Thymus (tissue), 11 donors: Measurements from ENCODE around the gene PRKG1. TPM values are rescaled to one million over a fixed set of nuclear protein-coding genes. Genes with fewer than 3 reads are reported as not detected.

ENCODE experiments used
- DNase-seq, 9 donors: peaks; one replicate each; pipeline ENCODE4 v3.0.0-alpha.2; 2013; ENCODE audit warnings: low spot score in 9 of 9, low read depth in 6 of 9, missing footprints in 1 of 9
- H3K27ac ChIP-seq, 2 donors: one replicate each; pipeline ENCODE4 v1.5.1; 2013; ENCODE audit warnings: control low read depth in 1 of 2, low read depth in 1 of 2, low read length in 1 of 2, mild to moderate bottlenecking in 1 of 2, moderate library complexity in 1 of 2
- H3K27me3 ChIP-seq, 2 donors: one replicate each; pipeline ENCODE4 v1.5.1; 2013; ENCODE audit warnings: low read length in 1 of 2; ENCODE audit not compliant: control insufficient read depth in 2 of 2, insufficient read depth in 1 of 2
- H3K36me3 ChIP-seq, 2 donors: one replicate each; pipeline ENCODE4 v1.5.1; 2013; ENCODE audit warnings: low read length in 1 of 2, mild to moderate bottlenecking in 1 of 2, moderate library complexity in 1 of 2; ENCODE audit not compliant: control insufficient read depth in 2 of 2, insufficient read depth in 2 of 2
- H3K4me1 ChIP-seq, 2 donors: one replicate each; pipeline ENCODE4 v1.5.1; 2013; ENCODE audit warnings: low read length in 2 of 2; ENCODE audit not compliant: control insufficient read depth in 2 of 2, insufficient read depth in 2 of 2
- H3K4me3 ChIP-seq, 2 donors: one replicate each; pipeline ENCODE4 v1.5.1; 2013; ENCODE audit warnings: low read length in 2 of 2, control low read depth in 1 of 2, mild to moderate bottlenecking in 1 of 2
- H3K9me3 ChIP-seq, 2 donors: one replicate each; pipeline ENCODE4 v1.5.1; 2013; ENCODE audit warnings: low read length in 1 of 2, mild to moderate bottlenecking in 1 of 2; ENCODE audit not compliant: control insufficient read depth in 2 of 2, insufficient read depth in 1 of 2
- WGBS: extraction: QIAGEN DNeasy Blood & Tissue Kit; methylation state at CpG from one replicate; pipeline ENCODE4 v1.1.7; 2013; 5-methylcytosine and 5-hydroxymethylcytosine counted together
- polyA plus RNA-seq: library from polyadenylated mRNA; stranded (reverse); fragments of 200-250 nt; gene quantifications from one replicate; pipeline ENCODE4 v1.2.3, GENCODE V29; 2013
- total RNA-seq: library from RNA; stranded (reverse); fragments of 120-200 nt; gene quantifications from one replicate; pipeline ENCODE4 v1.2.4, GENCODE V29; 2013
- donor health status: healthy.

PRKG1 gene
- total and polyA plus RNA-seq, 2 donors = 2.5 to 7.4 TPM

DNA sequence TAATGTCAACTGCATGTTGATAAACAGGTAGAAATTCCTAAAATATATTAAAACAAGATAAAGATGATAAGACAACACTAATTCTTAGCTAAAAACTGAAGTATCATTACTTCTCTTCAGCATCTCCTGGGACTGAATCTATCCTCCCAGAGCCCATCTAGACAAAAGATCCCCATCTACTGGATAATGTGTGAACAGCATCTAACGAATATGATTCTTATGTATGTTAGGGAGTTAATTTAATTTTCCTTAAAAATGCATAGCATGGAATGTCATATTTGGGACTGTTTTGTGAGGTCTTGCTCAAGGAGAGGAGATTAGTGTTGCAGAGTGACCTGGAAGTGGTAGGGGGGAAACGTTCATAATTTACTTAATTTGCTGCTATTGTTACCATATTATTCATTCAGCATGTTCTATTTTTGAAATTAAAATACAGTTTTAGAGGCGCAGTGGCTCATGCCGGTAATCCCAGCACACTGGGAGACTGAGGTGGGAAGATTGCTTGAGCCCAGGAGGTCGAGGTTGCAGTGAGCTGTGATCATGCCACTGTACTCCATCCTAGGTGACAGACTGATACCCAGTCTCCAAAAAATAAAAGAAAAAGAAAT lies 930.2 kb downstream of the PRKG1 start:
- H3K27me3 ChIP-seq = no peaks in the 10 kb centered on the region
- WGBS = 55% methylated on average over 5 of the region's 5 CpGs
- peak in 2 of 9 donors; percentile 6 to 25 for DNase-seq

DNA sequence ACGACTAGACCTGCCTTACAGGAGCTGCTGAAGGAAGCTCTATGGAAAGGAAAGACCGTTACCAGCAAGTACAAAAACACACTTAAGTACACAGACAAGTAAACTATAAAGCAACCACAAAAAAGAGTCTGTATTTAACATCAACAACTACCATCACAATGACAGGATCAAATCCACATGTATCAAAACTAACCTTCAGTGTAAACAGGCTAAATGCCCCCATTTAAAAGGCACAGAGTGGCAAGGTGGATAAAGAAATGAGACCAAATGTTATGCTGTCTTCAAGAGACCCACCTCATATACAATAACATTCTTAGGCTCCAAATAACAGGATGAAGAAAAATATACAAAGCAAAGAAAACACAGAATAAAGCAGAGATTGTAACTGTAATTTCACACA lies 932.8 kb downstream of the PRKG1 start:
- Histone ChIP-seq H3K9me3 (no peaks in the 10 kb centered on the region), H3K27ac (no peak overlapping the region), H3K4me1 (no peaks in the 10 kb centered on the region), H3K4me3 (no peak overlapping the region), H3K36me3 (no peaks in the 10 kb centered on the region), H3K27me3 (no peaks in the 10 kb centered on the region)
- 86% methylated on average over 2 of the region's 2 CpGs for WGBS
- no peak for DNase-seq

More for the DNA sequence above, 930.2 kb downstream of the PRKG1 start:
- Histone ChIP-seq H3K4me3 (no peak overlapping the region), H3K9me3 (no peaks in the 10 kb centered on the region), H3K4me1 (no peaks in the 10 kb centered on the region), H3K27ac (no peak overlapping the region), H3K36me3 (no peaks in the 10 kb centered on the region)

DNA sequence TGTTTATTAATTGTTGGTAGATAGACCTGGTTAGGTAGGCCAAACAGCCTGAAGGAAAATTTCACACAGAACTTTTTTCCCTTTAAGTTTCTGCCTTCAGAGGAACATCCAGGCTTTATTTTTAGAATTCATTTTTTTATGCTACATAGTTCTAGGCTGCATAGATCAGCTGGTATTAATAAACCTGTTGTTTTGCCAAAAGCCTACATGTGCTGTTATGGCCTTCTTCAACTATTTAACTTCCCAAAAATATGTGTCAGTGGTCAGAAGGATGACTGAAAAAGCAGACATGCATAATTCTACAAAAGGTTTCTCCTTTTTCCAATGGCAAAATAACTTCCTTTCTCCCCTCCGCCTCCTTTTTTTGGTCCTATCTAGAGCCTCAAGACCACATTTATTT lies 936.8 kb downstream of the PRKG1 start:
- Histone ChIP-seq H3K27ac (no peak overlapping the region), H3K4me1 (no peaks in the 10 kb centered on the region), H3K9me3 (peaks cover 0 to 3% of the 10 kb centered on the region in 2 donors), H3K36me3 (no peaks in the 10 kb centered on the region), H3K27me3 (no peaks in the 10 kb centered on the region), H3K4me3 (no peak overlapping the region)
- DNase-seq = no peak
- 94% methylated on average over 1 of the region's 1 CpG for WGBS

DNA sequence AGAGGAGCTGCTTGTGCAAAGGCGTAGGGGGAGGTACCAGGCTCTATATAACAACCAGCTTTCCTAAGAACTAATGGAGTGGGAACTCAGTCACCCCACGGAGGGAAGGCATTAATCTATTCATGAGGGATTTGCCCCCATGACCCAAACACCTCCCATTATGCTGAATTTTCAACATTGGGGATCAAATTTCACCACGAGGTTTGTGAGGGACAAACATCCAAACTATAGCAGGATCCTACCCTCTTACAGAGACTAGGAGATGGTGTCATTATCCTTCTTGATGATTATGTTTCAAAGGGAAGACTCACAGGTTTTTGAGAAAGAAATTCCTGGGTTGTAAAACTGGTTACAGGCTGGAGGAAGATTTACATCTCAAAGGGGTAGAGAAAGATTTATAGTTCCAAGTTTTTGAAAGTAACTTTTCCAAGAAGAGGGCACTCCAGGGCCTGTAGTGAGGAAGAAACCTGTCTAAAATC lies 944.8 kb downstream of the PRKG1 start:
- no peak for DNase-seq
- 82% methylated on average over 3 of the region's 3 CpGs for WGBS
- Histone ChIP-seq H3K27ac (no peak overlapping the region), H3K27me3 (no peaks in the 10 kb centered on the region), H3K4me1 (no peaks in the 10 kb centered on the region), H3K4me3 (no peak overlapping the region), H3K36me3 (no peaks in the 10 kb centered on the region), H3K9me3 (peaks cover 0 to 3% of the 10 kb centered on the region in 2 donors)

DNA sequence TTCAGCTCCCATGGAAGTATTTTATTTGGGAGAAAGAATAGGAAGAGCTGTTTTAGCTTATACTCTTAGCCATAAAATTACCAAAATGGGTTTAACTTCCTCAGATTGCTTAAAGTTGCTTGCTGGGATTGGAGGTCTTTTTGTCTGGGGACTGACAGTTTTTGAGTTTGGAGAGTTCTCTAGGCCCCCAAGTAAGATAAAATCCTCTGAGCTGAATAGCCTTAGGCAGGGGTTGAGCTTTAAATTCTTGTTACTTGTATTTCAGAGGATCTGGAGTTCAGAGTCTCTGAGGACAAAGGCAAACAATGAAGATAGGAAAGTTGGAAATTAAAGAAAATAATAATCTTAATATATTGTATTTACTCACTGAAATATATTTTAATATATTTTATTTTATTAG lies 945.4 kb downstream of the PRKG1 start:
- DNase-seq = no peak
- no peak overlapping the region for H3K27ac ChIP-seq
- H3K4me1 ChIP-seq = no peaks in the 10 kb centered on the region
- no peak overlapping the region for H3K4me3 ChIP-seq
- no peaks in the 10 kb centered on the region for H3K36me3 ChIP-seq
- peaks cover 0 to 3% of the 10 kb centered on the region in 2 donors for H3K9me3 ChIP-seq
- no peaks in the 10 kb centered on the region for H3K27me3 ChIP-seq

DNA sequence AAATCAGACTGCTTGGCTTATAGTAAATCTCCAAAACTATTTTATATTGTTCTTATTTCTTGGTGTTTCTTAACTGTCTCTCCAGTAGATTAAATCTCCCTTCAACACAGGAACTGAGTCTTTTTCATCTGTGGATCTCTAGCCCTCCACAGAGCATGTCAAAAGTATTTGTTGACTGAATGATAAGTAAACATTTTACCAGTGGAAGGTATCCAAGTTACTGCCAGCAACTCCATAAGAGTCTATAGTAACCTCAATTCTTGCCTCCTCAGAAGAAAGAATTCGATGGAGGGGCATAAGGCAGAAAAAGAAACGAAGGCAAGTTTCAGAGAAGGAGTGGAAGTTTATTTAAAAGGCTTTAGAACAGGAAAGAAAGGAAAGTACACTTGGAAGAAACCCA lies 945.9 kb downstream of the PRKG1 start:
- DNase-seq = no peak
- Histone ChIP-seq H3K27me3 (no peaks in the 10 kb centered on the region), H3K27ac (no peak overlapping the region), H3K9me3 (no peaks in the 10 kb centered on the region), H3K36me3 (no peaks in the 10 kb centered on the region), H3K4me1 (no peaks in the 10 kb centered on the region), H3K4me3 (no peak overlapping the region)
- WGBS = 85% methylated on average over 2 of the region's 2 CpGs

DNA sequence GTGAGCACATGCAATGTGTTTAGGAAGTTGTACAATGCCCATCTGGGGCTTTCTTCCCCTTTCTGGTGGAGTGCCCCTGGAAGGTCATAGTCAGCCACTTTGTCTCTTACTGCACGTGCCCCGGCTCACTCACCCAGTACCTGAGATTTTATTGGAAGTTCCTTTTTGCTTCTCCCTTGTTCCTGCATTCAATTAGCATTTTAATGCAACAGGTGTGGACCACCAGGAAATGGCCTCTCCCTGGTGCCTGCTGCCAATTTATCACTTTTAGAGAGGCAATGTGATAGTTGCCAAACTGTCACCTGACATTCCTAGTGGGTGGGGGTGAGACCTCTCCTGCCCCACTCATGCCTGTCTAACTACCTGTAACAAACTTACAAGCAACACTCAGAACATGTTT lies 946.4 kb downstream of the PRKG1 start:
- no peaks in the 10 kb centered on the region for H3K36me3 ChIP-seq
- H3K4me3 ChIP-seq = no peak overlapping the region
- no peaks in the 10 kb centered on the region for H3K4me1 ChIP-seq
- H3K27ac ChIP-seq = no peak overlapping the region
- 67% methylated on average over 2 of the region's 2 CpGs for WGBS
- no peak for DNase-seq
- H3K27me3 ChIP-seq = no peaks in the 10 kb centered on the region
- H3K9me3 ChIP-seq = no peaks in the 10 kb centered on the region

DNA sequence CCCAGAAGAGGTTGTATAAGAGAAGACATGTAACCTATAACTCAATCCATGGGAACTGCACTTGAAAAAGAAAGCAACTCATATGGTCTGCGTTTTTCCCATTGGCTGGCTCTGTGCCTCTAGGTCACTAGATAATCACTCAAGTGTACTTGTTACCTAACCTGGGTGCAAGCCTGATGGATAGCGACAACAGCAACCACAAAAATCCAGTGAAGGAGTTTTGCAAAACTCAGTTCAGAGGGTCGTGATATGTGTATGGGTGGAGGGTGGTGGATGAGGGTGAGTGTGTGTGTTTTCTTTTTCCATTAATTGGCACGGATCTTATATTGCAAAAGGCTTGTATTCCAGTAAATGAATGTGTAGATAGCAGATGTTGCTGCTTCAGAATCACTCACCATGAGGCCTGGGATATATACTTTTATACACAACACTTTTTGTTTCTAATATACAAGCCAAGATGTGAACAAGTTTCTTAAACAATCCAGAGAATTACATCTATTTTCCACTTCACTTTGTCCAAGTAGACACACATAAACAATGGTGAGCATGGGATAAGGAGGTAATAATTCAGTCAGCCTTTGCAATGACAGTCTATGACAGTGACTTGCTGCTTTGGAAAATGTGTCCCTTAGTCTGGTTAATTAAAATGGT lies 952.9 kb downstream of the PRKG1 start:
- Histone ChIP-seq H3K27me3 (no peaks in the 10 kb centered on the region), H3K36me3 (no peaks in the 10 kb centered on the region), H3K9me3 (no peaks in the 10 kb centered on the region), H3K27ac (no peak overlapping the region), H3K4me1 (no peaks in the 10 kb centered on the region), H3K4me3 (no peak overlapping the region)
- 93% methylated on average over 4 of the region's 4 CpGs for WGBS
- DNase-seq = no peak

DNA sequence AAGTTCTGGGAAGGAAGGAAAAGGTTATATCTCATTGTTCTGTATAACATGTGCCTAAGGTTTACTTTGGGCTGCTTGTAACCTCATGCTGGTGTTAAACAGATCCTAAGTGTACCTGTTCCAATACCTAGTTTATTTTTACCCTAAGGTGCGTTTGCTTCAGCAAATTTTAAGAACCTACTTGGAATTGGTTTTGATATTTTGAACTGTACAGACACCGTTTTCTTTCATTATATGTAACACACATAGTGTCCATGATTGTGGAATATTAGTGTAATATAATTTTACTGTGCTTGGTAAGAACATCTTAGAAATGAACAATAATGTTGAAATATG lies 954.2 kb downstream of the PRKG1 start:
- Histone ChIP-seq H3K4me1 (no peaks in the 10 kb centered on the region), H3K36me3 (no peaks in the 10 kb centered on the region), H3K27ac (no peak overlapping the region), H3K9me3 (no peaks in the 10 kb centered on the region), H3K4me3 (no peak overlapping the region), H3K27me3 (no peaks in the 10 kb centered on the region)
- no peak for DNase-seq
- 91% methylated on average over 2 of the region's 2 CpGs for WGBS
